Measurements from ENCODE around the gene ABHD14A.

Gene ABHD14A

DNA sequence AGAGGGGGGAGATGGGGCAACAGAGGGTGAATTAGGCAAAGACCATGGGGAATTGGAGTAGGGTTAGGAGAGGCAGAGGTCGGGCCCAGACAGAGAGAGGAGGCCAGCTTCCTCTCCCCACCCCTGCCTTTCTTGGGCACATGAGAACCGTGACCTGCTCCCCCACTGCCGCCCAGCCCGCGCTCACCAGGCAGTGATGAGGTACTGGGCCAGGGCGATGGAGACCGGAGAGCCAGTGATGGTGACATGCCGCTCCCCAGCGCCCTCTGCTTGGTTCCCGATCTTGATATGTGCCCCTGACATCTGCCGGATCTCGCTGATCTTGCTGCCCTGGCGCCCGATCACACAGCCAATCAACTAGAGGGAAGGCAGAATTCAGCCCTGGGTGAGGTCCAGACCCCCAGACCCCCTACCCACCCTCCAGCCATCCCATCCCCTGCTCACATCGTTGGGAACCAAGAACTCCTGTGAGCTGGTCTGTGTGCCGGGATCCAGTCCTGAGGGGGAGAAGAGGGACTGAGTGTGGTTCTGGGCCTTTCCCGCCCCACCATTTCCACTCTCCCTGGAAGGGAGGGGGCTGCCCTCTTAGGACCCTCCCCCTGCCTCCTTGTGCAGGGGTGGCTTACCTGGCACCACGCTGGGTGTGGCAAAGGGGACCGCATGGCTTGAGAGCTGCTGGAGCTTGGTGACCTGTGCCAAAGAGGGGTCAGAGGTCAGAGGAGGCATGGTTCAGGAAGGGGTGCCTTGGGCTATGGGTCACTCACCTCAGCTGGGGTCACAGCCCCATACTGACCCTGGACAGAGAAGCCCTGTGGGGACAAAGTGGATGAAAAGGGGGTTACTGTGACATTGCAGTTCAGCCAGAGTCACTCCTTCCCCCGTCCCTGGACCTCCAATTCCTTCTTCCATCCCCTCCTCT is 16.0 kb upstream of the ABHD14A start:
- no peak for DNase-seq

DNA sequence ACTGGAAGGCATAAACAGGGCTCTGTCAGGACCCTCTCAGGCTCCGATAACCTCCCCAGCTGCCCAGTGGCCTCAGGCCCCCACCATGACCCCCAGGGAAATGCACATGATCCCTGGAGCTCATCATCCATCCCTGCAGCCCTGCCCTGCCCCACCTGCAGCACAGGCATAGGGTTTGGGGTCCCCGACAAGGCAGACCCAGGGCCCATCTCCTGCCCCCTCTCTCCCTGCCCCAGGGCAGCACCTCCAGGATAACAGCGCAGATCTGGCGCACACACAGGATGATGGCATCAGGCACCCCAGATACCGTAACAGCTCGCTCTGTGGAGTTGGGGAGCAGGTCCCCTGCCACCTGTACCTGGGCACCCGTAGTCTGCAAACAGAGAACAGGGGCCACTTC is 15.2 kb upstream of the ABHD14A start:
- DNase-seq, result no peak

DNA sequence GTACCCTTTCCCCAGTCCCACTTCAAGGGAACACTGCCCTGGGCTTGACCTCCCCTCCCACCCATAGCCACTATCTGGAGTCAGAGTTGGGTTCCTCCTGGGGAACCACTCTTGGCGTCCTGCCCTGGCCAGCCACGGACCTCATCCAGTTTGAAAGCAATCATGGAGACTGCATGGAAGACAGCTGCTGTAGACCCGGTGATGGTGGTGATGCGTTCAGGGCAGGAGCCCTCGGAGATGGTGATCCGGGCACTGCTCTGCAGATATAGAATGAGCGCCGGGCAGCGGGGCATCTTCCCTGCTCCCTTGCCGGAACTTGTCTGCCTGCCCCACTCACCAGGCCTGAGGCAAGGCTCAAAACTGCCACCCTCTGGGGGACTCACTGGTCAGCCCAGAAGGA is 14.5 kb upstream of the ABHD14A start:
- no peak for DNase-seq

DNA sequence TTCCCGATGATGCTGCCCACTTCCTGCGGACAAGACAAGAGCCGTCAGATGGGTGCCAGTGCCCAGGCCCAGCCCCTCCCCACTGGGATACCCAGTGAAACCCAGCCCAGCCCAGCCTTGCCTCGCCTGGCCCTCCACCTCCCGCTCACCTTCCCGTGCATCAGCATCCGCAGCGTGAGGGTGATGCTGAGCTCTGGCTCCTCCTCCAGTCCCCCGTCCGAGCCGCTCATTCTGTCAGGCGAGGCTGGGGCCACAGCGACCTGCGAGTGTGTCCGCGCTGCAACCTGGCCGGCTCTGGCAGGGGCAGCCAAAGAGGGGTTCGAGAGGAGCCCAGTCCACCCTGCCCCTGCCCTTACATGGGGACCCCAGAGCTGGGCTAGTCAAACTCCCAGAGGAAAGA is 13.9 kb upstream of the ABHD14A start:
- no peak for DNase-seq

DNA sequence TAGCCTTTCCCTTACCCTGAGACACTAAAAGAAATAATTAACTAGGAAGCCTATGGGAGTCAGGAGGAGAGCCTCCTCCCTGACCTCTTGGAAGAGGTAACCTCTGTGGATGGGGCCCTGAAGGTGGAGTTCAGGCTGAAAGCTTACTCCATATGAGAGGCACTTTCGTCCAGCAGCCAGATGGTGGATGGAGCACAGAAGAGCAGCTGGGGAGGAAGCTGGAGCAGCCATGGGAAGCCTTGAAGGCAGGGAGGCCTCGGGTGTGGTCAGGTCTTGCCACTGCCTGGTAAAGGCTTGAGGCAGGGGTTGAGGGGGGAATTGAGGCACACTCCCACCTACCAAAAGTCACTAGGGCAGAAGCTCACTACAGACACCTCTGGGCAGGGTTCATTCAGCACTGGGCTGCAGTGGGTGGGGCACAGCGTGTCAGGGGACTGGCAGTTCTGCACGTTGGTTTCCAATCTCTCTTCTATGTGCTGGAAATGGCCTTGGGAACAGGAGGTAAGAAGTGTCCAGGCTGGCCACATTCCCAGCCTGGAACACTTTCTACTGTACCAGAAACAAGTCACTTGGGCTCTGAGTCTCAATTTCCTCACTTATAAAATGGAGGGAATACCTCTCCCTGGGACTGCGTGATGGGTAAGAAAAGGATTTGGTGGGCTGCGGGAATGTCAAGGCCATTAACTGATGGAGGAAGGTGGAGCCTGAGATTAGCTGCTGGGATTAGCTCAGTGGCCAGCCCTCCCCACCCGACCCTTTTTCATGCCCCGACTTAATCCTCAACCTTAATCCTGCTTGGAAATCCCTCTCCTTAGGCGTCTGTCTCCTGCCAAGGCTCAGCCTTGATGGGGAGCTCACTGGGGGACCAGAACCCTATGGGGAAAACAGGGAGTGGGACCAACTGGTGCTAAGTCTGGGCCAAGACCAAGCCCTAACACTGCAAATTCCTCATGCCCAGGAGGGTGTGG is 13.0 kb upstream of the ABHD14A start:
- DNase-seq, result no peak

DNA sequence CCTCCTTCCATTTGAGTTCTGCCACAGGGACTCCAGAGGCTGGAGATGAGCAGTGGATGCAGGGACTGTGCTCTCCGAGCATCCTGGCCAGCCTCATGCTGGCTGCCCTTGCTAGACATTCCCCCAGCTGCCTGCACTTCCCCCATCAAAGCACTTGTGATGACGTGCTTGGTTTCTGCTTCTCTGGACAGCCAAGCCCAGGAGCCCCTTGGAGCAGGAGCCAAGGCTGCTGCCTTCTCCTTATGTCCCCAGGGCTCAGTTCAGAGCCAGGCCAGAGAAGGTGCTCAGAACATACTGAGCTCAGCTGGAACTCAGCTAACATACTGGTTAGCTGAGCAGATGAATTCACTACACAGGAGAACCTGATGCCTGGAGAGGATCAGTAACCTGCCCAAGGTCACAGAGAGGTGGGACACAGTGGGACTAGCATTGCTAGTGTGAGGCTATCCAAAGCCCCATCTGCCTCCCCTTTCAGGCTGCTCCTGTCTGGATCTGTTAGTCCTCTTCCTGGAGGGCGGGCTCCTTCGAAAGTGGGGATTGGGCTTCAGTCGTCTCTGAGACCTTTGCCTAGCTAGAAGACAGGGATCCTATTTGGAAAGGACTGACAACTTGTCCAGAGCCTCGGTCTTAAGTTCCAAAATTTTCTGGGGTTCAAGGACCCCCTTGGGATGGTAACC is 11.9 kb upstream of the ABHD14A start:
- DNase-seq, result no peak

DNA sequence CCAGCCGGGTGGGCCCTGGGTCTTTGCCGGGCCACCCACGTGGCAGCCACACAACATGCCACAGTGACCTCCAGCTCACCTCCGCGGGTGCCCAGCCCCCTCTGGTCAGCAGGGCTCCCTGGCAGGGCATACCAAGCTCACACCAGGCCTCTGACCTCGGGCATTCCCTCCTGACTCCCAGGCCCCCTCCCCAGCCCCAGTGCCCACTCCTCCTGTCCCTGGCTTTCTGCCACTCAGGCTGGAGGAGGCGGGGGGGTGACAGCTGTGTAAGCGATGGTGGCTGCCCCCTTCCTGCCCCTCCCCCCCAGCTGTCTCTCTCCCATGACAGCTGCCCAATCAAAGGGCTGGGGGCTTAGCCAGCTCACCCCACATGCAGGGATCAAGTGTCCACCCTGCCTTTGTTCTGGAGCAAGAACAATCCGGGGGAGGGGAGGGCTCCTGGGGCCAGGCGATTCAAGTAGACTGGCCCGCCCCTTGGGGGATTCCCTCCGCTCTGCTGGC is 10.9 kb upstream of the ABHD14A start:
- peak; percentile 16 to 32 for DNase-seq

DNA sequence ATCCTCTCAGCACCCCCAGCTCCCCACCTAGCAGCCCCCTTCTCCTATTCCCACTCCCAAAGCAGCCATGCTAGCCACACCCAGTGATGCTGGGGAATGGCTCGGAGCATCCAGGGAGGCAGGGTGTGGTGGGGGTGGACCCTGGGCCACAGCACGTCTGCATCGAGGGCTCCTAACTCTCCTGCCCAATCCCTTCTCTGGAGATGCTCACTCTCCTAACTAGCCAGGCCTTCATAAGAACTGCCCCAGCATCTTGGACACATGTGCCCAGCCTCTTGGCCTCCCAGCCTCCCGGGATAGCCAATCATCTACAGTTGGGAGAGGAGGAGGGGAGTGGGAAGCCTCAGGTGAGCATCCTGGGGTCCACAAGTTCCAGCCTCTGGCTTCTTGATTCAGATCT is 10.3 kb upstream of the ABHD14A start:
- DNase-seq, result no peak

DNA sequence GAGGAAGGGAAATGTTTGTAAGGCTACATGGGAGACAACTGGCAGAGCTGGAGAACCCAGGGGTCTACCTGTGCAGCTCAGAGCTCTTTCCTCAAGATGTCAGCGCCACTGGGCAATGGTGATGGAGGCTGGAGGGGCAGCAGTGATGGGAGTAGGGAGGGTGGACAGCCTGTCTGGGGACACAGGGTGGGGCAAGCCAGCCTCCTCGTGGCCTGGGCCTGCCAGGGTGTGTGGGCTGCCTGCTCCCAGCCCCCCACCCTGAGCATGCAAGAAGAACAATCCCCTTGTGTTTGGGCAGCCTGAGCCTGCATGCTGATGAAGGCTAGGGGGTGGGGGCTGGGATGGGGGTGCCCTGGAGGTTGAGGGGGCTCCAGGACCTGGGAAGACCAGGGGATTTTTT is 8.8 kb upstream of the ABHD14A start:
- no peak for DNase-seq

DNA sequence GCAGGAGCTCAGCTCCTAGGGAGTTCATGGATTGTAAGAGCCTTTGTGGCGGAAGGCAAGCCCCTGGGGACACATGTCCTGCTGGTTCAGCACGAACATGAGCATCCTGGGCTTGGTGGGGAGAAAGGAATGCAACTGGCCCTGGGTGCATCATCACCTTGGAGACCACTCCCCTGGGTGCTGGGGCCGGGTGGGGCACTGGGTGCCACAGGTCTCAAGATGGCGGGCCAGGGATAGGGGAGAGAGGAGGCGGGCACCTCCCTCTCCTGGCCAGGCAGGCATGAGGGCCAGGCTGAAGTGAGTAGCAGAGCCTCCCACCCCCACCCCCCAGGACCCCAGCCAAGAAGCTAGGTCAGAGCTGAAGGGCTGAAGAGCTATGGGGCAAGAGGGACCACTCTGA is 8.4 kb upstream of the ABHD14A start:
- no peak for DNase-seq

DNA sequence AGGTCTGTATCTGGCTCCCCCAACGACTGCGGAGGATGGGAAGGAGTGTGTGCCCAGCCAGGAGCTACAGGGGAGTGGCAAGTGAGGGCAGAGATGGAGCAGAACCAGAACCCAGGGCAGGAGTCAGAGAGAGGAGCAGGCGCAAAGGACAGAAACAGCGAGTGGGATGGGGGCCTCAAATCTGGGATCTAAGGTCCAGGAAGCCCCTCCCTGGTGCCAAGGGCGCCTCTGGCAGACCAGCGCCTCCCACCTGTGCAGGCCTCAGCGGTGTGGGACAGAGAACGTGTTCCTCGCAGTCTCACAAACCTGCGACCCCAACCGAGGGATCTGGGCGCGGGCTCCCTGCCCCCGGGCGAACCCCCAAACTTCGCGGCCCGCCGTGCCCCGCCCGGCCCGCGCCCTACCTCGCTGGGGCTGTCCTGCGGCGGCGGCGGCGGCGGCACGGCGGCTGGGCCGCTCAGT is 7.9 kb upstream of the ABHD14A start:
- peak in 1 of 2 experiments; percentile 17 for DNase-seq

DNA sequence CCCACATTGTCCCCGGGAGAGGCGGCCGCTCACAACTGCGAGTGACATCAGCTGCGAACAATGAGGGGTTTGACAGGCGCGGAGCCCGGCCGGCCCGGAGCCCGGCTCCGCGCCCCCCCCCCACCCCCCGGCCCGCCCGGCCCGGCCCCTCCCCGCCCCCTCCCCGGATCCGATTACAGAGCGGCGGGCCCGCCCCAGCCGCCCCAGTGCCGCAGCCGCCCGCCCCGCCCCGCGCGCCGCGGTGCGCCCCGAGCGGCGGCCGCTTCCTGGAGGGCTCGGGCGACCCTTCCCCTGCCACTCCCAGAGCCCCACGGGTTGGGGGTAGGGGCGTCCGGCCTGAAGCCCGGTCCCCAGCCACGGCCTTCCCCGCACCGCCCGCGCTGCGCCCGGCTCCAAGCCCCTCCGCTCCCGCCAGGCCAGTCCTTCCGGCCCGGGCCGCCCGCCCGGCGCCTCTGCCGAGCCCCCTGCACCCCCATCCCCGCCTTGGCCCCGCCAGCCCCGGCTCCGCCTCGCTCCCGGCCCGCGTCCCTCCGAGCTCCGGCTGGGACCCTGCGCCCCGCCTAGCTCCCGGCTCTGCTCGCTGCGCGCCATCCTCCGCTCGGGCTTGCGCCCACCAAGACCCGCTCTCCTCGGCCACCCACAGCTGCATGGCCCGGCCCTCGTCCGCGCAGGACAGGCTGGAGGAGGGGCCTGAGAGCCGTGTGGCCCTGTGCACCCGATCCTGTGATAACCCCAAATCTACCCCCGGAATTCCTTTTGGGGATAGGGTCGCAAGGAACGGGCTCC is 7.3 kb upstream of the ABHD14A start, which contains the start of gene PCBP4:
Gene PCBP4 (minus strand): TSS at position 71 of the 786 bp plus-strand sequence. CDS start 6,214 bp downstream, outside the sequence.
- DNase-seq, result peak; percentile 17 to 21

DNA sequence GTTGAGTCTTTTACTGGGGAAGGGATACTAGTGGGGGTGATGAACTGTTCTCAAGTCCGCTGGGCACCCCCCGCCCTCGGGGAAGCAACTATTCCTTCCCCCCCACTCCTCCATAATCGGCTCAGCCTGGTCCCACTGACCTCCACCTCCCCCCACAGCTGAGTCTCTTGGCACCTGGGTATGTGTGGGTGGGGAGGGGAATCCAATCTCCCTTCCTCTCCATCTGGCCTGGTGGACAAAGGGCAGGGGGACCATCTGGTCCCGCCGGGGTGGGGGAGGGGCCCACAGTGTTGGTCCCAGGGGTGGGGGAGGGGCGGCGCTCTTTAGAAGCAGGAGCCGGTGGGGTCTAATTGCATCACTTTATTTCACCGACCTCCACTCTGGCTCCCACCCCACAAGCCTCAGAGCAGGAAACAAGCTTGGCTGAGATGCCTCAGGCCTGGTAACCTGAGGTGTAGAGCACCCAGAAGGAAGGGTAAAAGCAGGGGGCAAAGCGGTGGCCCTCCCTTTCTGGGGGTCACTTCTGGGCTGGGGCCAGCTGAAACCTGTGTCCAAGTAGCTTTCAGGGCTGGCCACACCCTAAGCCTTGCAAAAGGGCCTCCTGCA is 6.6 kb upstream of the ABHD14A start:
- DNase-seq, result no peak

DNA sequence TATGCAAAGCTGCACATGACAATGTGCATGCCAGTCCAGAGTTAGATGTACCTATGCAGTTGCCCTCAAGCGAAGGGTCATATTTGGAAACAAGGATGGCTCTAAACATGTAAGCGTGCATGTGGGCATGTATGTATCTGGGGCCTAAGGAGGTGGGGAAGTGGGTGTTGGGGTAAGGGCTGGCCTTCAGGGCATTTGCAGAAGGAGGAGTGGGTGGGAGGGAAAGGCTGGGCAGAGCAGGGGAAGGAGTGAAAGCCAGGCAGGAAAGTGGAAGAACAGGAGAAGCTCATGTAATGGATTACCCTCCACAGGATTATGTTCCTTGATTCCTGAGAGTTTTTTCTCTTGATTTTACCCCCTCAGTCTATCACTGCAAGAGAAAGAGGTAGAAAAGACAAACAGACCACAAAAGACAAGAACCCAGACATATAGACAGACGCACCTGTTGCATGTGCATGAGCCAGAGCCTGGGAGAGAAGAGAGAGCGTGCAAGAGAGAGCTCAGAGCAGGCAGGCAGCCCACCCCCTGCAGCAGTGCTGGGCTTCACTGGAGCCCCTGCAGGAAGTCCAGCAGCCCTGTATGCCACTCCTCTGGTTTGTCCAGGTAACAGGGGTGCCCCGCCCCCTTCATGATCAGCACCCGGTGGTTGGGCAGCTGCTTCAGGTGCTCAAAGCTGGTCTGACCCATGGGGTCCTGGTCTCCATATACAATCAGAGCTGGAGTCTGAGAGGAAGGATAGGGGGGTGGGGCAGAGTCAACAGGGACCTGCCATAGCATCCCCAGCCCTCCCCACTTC is 5.8 kb upstream of the ABHD14A start:
- DNase-seq, result no peak

DNA sequence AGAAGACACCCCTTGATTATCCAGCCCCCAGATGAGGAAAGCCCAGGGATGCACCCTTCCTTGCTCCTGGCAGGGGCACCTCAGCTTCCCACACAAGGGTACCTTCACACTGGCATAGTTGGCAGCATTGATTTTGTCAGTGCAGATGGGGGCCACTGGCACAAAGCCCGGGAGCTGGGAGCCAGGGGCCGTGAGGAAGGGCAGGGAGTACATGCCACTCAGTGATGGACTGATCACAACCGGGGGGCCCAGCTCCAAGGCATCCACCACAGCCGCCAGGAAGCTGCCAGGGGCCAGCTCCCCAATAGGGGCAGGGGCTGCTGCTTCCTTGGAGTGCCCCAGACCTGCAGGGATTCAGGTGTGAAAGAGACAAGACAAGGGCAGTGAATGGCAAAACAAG is 5.0 kb upstream of the ABHD14A start:
- DNase-seq, result no peak

DNA sequence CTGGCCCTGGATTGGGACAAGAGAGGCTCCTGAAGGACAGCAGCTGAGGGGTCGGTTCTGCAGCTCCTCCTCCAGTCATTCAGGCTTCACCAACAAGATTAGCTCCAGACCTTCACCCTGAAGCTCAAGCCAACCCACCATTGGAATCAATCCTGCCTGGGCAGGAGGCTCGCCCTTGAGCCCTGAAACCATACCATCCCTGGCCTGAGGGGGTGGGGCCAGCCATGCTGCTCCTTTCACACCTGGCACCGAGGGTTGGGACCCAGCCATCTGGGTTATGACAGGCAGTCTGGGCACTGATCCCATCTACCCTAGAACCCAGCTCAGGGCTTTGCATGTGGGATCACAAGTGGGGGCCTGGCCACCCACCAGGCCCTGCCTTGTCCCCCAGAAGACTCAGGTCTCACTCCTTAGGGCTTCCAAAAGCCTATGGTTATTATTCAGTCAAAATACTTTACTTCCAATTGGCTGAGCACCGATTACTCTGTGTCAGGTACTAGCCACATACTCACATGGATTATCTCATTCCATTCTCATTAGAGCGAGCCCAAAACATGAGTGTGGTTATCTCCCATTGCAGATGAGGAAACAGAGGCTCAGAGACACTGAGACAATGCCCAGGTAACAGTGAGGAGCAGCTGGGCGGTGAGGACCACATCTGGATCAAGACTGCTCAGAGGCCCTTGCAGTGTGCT is 4.1 kb upstream of the ABHD14A start:
- no peak for DNase-seq

DNA sequence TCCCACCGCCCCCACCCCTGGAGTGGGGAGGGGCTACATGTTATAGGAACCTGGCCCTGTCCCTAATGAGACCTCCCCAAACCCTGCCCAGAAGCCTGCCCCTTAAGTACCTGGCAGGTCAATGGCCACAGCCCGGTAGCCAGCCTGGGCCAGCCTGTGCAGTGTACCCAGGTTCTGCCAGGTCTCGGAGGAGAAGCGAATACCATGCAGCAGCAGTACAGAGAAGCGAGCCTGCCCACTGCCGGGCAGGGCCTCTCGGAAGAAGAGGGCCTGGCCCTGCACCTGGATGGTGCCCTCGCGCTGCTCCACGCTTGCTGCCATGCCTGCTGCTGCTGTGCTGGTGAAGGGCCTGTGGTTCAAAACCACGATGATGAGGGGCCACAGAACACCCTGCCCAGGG is 3.5 kb upstream of the ABHD14A start:
- DNase-seq, result no peak

DNA sequence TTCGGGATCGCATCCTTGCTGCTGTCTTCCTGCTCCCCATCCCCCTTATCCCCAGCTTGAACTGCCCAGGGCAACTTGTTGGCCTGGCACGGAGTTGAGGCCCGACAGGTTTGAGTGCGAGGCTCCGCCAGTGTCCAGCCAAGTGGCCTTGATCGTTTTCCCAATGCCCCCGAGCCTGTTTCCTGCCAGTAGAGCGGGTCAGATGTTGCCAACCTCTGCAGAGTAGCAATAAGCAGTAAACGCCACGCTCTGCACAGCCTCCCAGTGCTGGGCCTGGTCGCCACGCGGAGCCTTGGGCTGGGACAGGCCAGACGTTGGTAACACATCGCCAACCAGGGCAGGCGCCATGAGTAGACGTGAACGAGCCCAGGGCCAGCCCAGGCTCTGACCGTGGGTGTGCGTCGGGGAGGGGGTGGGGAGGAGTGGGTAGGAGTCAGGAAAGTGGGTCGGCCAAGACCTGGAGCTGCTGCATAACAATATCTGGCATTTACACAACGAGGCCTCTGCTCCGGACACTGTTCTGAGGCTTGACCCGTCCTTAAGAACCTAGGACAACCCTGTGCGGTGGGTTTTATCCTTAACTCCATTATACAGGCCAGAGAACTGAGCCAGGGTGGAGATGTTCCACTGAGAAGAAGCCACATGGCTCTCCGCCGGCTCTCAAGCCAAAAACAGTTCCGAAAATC is 444 bp upstream of the ABHD14A start:
- peak in 1 of 2 experiments; percentile 15 for DNase-seq

DNA sequence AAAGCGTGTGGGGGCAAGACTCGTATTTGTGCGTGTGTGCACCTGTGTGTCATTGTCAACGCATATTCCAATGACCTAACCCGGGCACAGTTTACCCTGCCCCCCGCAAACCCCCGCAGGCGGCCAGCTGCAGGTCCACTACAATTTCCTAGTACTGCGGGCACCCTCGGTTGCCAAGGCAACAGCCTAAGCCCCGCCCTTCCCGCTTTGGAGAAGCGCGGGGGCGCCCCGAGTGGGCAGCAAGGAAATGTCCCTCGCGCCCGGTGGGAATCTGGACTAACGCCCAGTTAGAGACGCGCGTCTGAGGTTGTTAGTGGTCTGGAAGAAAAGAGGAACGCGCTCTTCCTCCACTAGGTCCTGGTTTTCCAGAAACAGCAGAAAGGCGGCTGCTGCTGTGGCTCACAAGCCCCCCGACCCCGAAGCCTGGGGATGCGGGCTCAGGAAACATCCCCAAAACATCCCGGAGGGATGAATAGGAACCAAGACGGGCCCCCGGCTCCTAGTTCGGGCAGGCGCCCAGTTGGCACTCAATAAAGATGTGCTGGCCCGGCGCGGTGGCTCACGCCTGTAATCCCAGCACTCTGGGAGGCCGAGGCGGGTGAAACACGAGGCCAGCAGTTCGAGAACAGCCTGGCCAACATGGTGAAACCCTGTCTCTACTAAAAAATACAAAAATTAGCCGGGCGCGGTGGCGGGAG is 1.1 kb downstream of the ABHD14A start:
- DNase-seq, result peak; percentile 20 to 21
